OCI-M2 (cell line): ENCODE measurements around the gene RBP4.
"Not testable (repeated sequence)": the region's sequence is repeated elsewhere in the genome, so short reads cannot be mapped to it uniquely, and the experiment has no call there.

ENCODE experiments used
- DNase-seq: peaks from one replicate; lab custom pipeline; 2025; ENCODE audit not compliant: unreplicated experiment; lab: John Stamatoyannopoulos, UW

The RBP4 gene

GRCh38 chr10:93567277-93568104, 33.5 kb downstream of the RBP4 start:
- no peak for DNase-seq

- DNase-seq = no peak
These were observed 34.4 kb downstream of the RBP4 start, which contains the start of gene FFAR4 for GRCh38 chr10:93566435-93567276. FFAR4 (plus strand) TSS chr10:93566665; CDS start chr10:93566721, 56 bp downstream.

- no peak for DNase-seq
These were observed 35.6 kb downstream of the RBP4 start for GRCh38 chr10:93565446-93565845.

DNA sequence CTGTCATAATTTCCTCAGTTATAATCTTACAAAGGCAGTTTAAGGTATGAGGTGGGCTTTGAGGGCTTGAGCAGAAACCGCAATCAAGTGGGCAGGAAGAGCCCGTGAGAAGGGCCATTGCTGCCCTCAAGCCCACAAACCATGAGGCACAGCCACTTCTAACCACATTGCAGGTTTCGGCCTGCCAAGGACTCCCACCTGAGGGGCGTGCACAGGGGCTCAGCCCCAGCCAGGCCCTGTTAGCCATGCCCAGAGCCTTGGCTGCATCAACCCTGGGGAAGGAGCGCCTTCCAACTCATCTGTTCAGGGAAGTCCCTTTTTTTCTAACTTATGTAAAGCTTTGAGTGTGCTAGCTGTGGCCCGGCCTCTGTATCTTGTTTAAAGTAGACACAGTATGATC, 40.5 kb downstream of the RBP4 start:
- DNase-seq = no peak

DNA sequence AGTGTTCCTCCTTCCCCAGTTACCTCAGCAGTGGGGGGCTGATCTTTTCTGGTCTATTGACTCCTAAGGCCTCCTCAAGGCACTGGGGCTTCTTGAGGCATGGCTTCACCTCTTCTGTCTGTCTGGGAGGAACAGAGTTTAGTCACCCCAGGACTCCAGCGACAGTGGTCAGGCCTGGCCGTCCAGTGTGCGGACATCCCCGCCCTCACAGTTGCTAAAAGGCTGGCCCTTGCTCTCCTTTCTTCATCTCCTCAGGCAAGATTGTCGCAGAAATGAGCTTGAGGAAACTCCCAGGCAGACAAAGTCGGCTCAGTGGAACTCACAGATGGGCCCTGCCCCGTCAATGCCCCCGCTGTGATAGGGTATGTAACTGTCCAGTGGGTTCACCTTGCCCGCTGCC, 41.5 kb downstream of the RBP4 start:
- no peak for DNase-seq

DNA sequence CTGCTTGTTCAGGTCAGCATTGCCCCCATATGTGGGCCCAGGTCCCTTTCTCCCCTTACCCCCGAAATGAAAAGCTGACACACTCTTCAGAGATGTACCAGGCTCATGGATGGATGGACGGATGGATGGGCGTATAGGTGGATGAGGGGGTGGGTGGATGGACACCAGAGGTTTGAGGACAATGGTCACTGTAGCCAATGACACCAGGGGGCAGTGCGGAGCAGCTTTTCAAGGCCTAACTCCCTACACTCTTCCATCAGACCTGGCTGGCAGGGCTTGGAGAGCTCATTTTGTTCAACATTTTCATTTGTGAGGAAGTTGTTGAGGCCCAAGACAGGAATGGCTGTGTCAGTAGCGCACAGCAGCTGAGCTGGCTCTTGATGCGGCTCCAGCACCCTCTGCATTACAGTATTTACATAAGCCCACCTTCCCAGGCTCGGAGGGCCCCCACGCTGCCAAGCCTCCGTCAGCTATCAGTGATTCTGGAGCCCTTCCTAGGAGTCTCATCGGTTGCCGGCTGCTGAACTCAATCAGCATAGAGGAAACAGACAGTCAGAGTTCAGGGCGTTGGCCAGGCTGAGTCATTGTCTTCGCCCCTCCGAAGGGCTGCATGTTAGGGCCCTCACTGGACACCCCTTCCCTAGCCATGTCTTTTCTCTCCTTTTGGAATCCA, 46.1 kb downstream of the RBP4 start:
- no peak for DNase-seq

GRCh38 chr10:93554316-93554663, 46.7 kb downstream of the RBP4 start:
- no peak for DNase-seq

GRCh38 chr10:93553482-93554315, 47.3 kb downstream of the RBP4 start:
- no peak for DNase-seq

GRCh38 chr10:93552780-93553179, 48.3 kb downstream of the RBP4 start:
- DNase-seq = no peak

GRCh38 chr10:93550606-93551005, 50.4 kb downstream of the RBP4 start:
- no peak for DNase-seq

DNA sequence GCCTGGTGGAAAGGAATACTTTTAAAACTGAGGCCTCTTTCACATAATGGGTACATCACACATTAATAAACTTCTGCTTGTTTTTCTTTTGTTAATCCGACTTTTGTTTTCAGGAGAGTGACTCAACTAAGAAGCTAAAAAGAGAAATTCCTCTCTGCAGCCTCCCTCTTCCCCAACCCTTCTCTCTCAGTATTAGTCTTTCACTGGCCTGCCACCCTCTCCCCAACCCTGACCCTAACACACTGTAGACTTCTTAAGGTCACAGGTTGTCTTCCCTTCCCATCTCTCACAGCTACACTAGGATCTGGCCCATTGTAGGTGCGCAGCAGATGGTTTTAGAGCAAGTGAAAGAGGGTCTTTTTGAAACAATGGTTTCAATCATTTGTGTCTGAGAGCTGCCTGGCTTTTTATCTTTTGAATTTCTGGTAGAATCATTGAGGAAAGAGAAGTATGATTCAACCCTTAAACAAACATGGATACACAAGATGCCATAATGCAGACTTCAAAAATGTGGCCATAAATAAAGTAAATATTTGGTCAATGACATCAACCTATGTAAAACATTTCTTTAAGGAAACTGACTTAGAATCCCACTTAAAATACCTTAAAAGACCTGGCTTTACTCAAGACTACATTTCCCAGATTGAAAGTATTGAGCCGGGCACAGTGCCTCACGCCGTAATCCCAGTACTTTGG, 52.5 kb downstream of the RBP4 start:
- DNase-seq = no peak

DNA sequence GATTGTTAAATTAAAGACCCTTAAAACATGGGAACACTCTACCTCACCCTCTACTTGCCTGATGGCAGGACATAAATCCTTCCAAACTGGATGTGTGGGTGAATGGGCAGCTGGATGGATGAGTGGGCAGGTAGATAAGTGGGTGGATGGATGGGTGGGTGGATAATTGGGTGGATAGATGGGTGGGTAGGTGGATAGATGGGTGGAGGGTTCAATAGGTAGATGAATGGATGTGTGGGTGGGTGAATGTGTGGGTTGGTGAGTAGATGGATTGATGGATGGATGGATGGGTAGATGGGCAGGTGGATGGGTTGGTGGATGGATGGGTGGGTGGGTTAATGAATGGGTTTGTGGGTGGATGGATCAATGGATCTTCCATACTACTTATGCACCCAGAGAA, 53.5 kb downstream of the RBP4 start:
- no peak for DNase-seq

GRCh38 chr10:93546995-93547394, 54.0 kb downstream of the RBP4 start:
- DNase-seq = not testable (repeated sequence)

- no peak for DNase-seq
These were observed 58.7 kb downstream of the RBP4 start for GRCh38 chr10:93542358-93542791.
